Motor neuron (in vitro differentiated cells): ENCODE results near the gene DLG2. TPM values are rescaled to one million over a fixed set of nuclear protein-coding genes. Genes with fewer than 3 reads are reported as not detected.
A peak's percentile ranks its signal among the peaks of the same experiment; 100 is the strongest.
"Not testable (repeated sequence)": the region's sequence is repeated elsewhere in the genome, so short reads cannot be mapped to it uniquely, and the experiment has no call there.

Experiments used
- ATAC-seq, 8 experiments: fragments of 200-7000 bp; cut with Tn5 transposase; replicated peaks in 6 of 8; 2 replicates each; pipeline ENCODE4 v1.8.0; 2021; ENCODE audit warnings: mild to moderate bottlenecking in 8 of 8, moderate library complexity in 8 of 8
- H3K27ac ChIP-seq, 2 donors: fragments of 250-450 bp; sonication (Bioruptor Pico); 2 replicates each; pipeline ENCODE4 v1.9.0; 2021; ENCODE audit warnings: antibody characterized with exemption in 2 of 2, mild to moderate bottlenecking in 2 of 2, moderate library complexity in 1 of 2
- H3K4me1 ChIP-seq, 2 donors: fragments of 250-450 bp; sonication (Bioruptor Pico); replicated peaks in 1 of 2; 2 replicates each; pipeline ENCODE4 v1.6.1; 2021; ENCODE audit warnings: antibody characterized with exemption in 2 of 2, mild to moderate bottlenecking in 2 of 2, moderate library complexity in 1 of 2
- H3K4me3 ChIP-seq, 5 donors: fragments of 250-450 bp; sonication (Bioruptor Pico); 2 replicates each; pipeline ENCODE4 v1.9.0; 2021; ENCODE audit warnings: antibody characterized with exemption in 5 of 5, mild to moderate bottlenecking in 5 of 5, moderate library complexity in 4 of 5
- WGBS, 10 experiments: fragments of 450-650 bp; shearing (Covaris generic); methylation state at CpG; one replicate each; pipeline ENCODE4 v1.0.0; 2022; 5-methylcytosine and 5-hydroxymethylcytosine counted together
- in situ Hi-C, 9 experiments: fragments of 400-800 bp; cut with MboI; loops; one replicate each; pipeline ENCODE4 v1.15.0; 2021; ENCODE audit warnings: low sequenced_read_pairs in 9 of 9, low pct_unique_long_range_greater_than_20kb in 2 of 9; ENCODE audit not compliant: unreplicated experiment in 9 of 9
- total RNA-seq, 8 experiments: library from RNA; unstranded; fragments of 300-600 nt; gene quantifications; 2 replicates each; pipeline versions ENCODE4 v1.2.3 to v1.2.4, GENCODE V29; 2022

DLG2 gene
- 10 to 100 TPM in 3 of 8 experiments, 1 to 10 TPM in 5; 1.3 to 17.5 (median 6.5) TPM for total RNA-seq

DNA sequence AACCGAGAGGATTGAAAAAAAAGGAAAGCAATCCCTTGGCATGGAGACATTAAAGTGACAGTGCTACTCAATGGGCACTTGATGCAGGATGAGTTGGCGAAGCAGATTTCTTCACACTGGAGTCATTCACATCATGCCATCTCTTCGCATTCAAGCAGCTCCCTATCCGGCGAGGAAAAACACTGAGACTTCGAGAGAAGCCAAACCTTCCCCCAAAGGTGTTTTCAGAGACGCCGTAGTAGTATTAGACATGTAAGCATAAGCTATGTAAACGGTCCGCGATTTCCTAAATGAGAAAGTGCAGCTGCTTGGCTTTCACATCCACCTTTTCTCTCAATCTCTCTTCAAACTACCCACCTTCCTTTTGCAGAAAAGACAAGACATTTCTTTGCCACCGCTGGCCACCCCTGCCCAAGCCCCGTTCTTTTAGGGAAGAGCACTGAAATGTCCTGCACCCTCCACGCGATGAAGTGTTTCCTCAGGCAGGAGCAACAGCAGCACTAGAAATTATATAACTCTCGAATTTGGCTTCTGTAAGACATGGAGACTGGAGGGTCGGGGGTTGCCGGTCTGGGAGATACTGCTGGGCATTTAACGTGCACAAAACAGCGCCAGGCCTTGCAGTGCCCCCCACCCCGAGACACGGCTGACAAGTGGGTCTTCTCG lies at the start of gene DLG2:
DLG2 (minus strand) TSS at position 13 of the 666 bp plus-strand sequence.
- WGBS, 10 experiments = 0 to 9% (median 1%) methylated on average over 1 to 15 of the region's 23 CpGs; no CpG with 5 or more reads in 3 of the 10 experiments
- Histone ChIP-seq H3K4me3 (peak within 1 kb of the TSS; percentile 48 to 89 (median 67)), H3K4me1 (peaks cover 7 to 17% of the 10 kb centered on the region in 2 donors), H3K27ac (peak within 1 kb of the TSS; percentile 29 to 71)
- peak in 7 of 8 experiments; percentile 6 to 33 (median 23) for ATAC-seq
- in situ Hi-C loops = no loop called here

GRCh38 chr11:85673393-85673792 lies 46.2 kb upstream of the DLG2 start:
- in situ Hi-C loops = no loop called here

DNA sequence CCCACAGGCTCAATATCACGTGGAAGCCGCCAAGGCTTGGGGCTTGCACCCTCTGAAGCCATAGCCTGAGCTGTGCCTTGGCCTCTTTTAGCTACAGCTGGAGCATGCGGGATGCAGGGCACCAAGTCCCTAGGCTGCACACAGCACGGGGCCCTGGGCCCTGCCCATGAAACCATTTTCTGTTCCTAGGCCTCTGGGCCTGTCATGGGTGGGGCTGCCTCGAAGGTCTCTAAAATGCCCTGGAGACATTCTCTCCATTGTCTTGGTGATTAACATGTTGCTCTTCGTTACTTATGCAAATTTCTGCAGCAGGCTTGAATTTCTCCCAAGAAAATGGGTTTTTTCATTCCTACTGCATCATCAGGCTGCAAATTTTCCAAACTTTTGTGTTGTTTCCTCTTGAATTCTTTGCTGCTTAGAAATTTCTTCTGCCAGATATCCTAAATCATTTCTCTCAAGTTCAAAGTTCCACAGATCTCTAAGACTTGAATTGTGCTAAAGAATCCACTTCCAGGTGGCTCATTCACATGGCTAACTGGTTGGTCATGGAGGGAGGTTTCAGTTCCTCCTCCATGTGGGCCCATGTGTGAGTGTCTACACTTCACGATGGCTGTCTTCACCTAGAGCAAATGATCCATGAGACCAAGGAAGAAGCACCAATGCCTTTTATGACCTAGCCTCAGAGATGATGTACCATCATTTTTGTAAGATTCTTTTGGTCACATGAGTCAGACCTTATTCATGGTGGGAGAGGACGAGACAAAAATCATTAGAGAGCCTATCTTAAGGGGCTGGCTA lies 45.2 kb upstream of the DLG2 start:
- 5 to 80% (median 30%) methylated on average over 1 to 5 of the region's 8 CpGs; no CpG with 5 or more reads in 1 of the 10 experiments for WGBS, 10 experiments
- no peaks in the 10 kb centered on the region for H3K4me1 ChIP-seq
- H3K27ac ChIP-seq = no peak overlapping the region
- H3K4me3 ChIP-seq = no peak overlapping the region
- in situ Hi-C loops = no loop called here
- ATAC-seq = peak in 2 of 8 experiments; percentile 31 to 68

More at GRCh38 chr11:85673393-85673792, 46.2 kb upstream of the DLG2 start:
- Histone ChIP-seq H3K4me1 (no peaks in the 10 kb centered on the region), H3K27ac (no peak overlapping the region), H3K4me3 (no peak overlapping the region)
- no peak for ATAC-seq
- WGBS, 10 experiments = 50 to 100% (median 83%) methylated on average over 1 to 3 of the region's 3 CpGs; no CpG with 5 or more reads in 1 of the 10 experiments

GRCh38 chr11:85670949-85671663 lies 44.0 kb upstream of the DLG2 start:
- H3K4me1 ChIP-seq, ATAC-seq, in situ Hi-C loops, H3K4me3 ChIP-seq, H3K27ac ChIP-seq: not testable (repeated sequence)

DNA sequence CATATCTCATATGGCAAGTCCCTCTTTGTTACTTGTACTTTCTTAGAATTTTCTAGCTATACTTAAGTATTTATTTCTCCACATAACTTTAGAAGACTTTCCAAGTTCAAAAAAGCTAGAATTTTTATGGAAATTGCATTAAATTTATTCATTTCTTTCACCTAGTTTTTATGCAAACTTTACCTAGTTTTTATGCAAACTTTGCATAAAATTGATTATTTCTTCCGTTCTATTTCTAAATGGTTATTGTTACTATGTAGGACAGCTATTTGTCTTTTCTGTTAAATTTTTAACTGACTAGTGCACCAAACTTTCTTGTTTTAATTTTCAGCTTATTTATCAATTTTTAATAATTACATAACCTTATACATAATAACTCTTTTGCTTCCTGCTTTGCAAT lies 41.0 kb upstream of the DLG2 start:
- 45 to 100% (median 92%) methylated on average over 1 of the region's 1 CpG for WGBS, 10 experiments
- H3K4me1 ChIP-seq = peaks cover 4 to 8% of the 10 kb centered on the region in 2 donors
- no peak overlapping the region for H3K27ac ChIP-seq
- H3K4me3 ChIP-seq = no peak overlapping the region
- no peak for ATAC-seq
- in situ Hi-C loops = no loop called here

DNA sequence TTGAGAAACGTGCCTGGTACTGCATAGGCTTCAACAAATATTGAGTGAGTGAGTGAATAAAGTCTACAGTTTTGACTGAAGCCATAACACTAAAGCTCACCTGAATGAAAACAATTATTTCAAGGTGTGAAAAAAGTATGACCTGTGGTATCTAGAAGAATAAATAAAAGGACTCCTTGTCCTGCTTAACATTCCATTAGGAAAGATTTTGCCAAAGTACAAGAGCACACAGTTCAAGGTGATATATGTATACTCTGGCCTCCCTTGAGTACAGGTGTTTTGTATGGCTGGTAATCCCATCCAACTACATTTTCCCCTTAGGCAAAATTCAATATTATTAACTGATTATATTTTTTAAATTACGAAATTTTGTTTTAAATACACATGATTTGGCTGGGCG lies 39.5 kb upstream of the DLG2 start:
- in situ Hi-C loops = no loop called here
- no peak overlapping the region for H3K27ac ChIP-seq
- 48 to 100% (median 86%) methylated on average over 1 to 3 of the region's 3 CpGs; no CpG with 5 or more reads in 3 of the 10 experiments for WGBS, 10 experiments
- no peak overlapping the region for H3K4me3 ChIP-seq
- no peak for ATAC-seq
- H3K4me1 ChIP-seq = peaks cover 4 to 8% of the 10 kb centered on the region in 2 donors

GRCh38 chr11:85665733-85666132 lies 38.6 kb upstream of the DLG2 start:
- in situ Hi-C loops = no loop called here
- WGBS, 10 experiments = 20 to 100% (median 72%) methylated on average over 1 to 5 of the region's 5 CpGs

GRCh38 chr11:85664615-85665481 lies 37.7 kb upstream of the DLG2 start, which contains the start of gene CREBZF:
CREBZF (minus strand) TSS chr11:85665129; CDS start chr11:85664875, 254 bp downstream.
- Histone ChIP-seq H3K4me1 (peaks cover 4 to 24% of the 10 kb centered on the region in 2 donors), H3K4me3 (peak within 1 kb of the TSS; percentile 57 to 90 (median 77)), H3K27ac (peak within 1 kb of the TSS; percentile 95 to 99)
- WGBS, 10 experiments = 0 to 71% (median 4%) methylated on average over 1 to 21 of the region's 67 CpGs; no CpG with 5 or more reads in 1 of the 10 experiments
- peak; percentile 88 to 94 (median 90) for ATAC-seq
- in situ Hi-C loops = no loop called here

More at GRCh38 chr11:85665733-85666132, 38.6 kb upstream of the DLG2 start:
- Histone ChIP-seq H3K27ac (no peak overlapping the region), H3K4me3 (no peak overlapping the region), H3K4me1 (peaks cover 4 to 17% of the 10 kb centered on the region in 2 donors)
- ATAC-seq = no peak

DNA sequence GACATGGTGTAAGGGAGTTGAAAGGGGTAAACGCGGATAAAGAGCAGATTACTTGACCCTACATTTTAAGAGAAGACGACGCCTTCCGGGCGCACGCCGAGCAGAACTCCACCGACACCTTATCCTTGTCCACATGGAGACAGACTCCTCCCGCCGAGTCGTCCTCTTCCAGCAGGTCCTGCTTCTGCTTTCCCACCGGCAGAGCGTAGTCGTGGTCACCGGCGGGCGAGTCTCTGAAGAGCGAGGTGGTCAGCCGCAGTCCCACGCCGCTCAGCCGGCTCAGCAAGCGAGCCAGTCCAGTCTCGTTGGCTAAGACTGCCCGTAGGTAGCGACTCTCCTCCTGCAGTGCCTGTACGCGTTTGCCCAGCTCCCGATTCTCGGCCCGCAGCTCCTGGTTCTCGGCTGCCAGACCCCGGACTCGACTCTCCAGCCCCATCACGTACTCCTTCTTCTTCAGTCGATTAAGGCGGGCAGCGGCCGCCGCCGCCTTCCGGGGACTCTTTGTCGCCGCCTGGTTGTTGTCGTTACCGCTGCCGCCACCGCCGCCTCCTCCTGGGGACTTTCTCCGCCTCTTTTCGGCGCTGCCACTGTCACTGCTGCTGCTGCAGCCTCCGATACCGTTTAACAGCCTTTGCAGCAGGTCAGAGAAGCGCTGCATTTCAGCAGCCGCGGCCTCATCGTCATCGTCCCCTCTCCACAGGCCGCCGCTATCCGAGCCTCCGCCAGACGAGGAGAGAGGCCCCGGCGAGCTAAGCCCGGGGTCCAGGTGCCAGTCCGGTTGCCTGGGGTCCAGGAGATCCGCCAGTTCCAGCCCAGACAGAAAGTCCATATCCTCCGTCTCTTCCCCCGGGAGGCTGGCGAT lies 36.8 kb upstream of the DLG2 start:
- Histone ChIP-seq H3K4me3 (peak overlapping the region; percentile 57 to 90 (median 77)), H3K27ac (peak overlapping the region; percentile 95 to 99), H3K4me1 (peaks cover 4 to 33% of the 10 kb centered on the region in 2 donors)
- peak; percentile 30 to 50 (median 44) for ATAC-seq
- in situ Hi-C loops = no loop called here
- WGBS, 10 experiments = 0 to 3% (median 0%) methylated on average over 1 to 36 of the region's 73 CpGs; no CpG with 5 or more reads in 1 of the 10 experiments

DNA sequence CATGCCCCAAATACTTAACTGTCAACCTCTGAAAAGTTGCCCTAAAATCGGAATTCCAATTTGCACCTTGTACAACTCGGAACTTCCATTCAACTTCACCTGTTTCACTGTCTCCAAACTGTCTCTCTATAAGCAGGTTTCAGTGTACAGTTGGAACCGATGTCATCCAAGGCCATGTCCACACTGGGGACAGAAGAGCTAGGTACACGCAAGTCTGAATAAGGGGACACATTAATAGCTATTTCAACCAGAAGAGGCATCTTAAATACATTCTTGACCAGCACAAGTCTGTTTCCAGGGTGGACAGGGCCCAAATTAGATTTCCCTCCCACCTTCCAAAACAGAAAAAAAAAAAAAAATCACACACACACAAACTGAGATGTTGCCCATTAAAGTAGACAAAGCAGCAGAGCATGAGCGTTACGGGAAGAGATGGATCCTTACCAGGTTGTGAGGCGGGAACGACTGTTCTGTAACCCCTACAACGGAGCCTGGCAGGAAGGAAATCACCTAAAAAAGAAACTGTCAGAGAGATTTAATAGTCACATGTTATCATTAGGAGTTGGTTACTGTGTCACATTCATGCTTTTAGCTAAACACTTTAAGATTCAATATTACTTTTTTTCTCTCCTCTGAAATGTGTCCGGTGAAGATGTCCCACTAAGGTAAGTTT lies 36.1 kb upstream of the DLG2 start:
- WGBS, 10 experiments = 0 to 8% (median 2%) methylated on average over 2 to 10 of the region's 10 CpGs
- H3K4me1 ChIP-seq = peaks cover 7 to 33% of the 10 kb centered on the region in 2 donors
- H3K27ac ChIP-seq = peak overlapping the region; percentile 95 to 99
- H3K4me3 ChIP-seq = peak overlapping the region; percentile 57 to 90 (median 77)
- in situ Hi-C loops = no loop called here
- no peak for ATAC-seq
